PC-3 (cell line): ENCODE results near the gene GTF2F2.

Experiments used
- CTCF ChIP-seq: fragments of 300-600 bp; sonication (generic); conservative IDR thresholded peaks from 2 replicates; pipeline ENCODE4 v1.5.1; 2017; ENCODE audit warnings: antibody characterized with exemption, low read depth, mild to moderate bottlenecking, low read length
- EZH2phosphoT487 ChIP-seq: fragments of 300-600 bp; sonication (generic); IDR thresholded peaks from 2 replicates; pipeline ENCODE4 v1.6.1; 2018; ENCODE audit warnings: mild to moderate bottlenecking, antibody characterized with exemption, low read length, borderline replicate concordance

- TF ChIP-seq CTCF (no peak), EZH2phosphoT487 (no peak)
Observed at GRCh38 chr13:45198924-45199323, 78.6 kb downstream of the GTF2F2 start.
